GM23338 (cell line): Measurements from ENCODE around the gene NLGN3. TPM values are rescaled to one million over a fixed set of nuclear protein-coding genes. Genes with fewer than 3 reads are reported as not detected.

ENCODE experiments used
- ATAC-seq: fragments of 200-7000 bp; cut with Tn5 transposase; 3 replicates; pipeline ENCODE4 v1.9.1; 2020
- DNase-seq: peaks from one replicate; pipeline ENCODE4 v3.0.0-alpha.2; 2015; ENCODE audit warnings: low spot score
- H2AFZ ChIP-seq: fragments of 200-600 bp; sonication (generic); 2 replicates; pipeline ENCODE4 v1.8.0; 2016; ENCODE audit warnings: antibody characterized with exemption, mild to moderate bottlenecking, moderate library complexity
- H3F3A ChIP-seq: fragments of 200-600 bp; sonication (generic); replicated peaks from 2 replicates; pipeline ENCODE4 v1.8.0; 2017; ENCODE audit warnings: antibody characterized with exemption, mixed run types, low read depth
- H3K27ac ChIP-seq: fragments of 200-600 bp; sonication (generic); 2 replicates; pipeline ENCODE4 v1.6.1; 2016; ENCODE audit warnings: low read depth
- H3K27me3 ChIP-seq: fragments of 200-600 bp; sonication (generic); 2 replicates; pipeline ENCODE4 v1.8.0; 2016; ENCODE audit warnings: mild to moderate bottlenecking, mixed run types, moderate library complexity; ENCODE audit not compliant: insufficient read depth
- H3K36me3 ChIP-seq: fragments of 200-600 bp; sonication (generic); 2 replicates; pipeline ENCODE4 v1.8.0; 2016; ENCODE audit warnings: mild to moderate bottlenecking; ENCODE audit not compliant: insufficient read depth
- H3K4me1 ChIP-seq: fragments of 200-600 bp; sonication (generic); 2 replicates; pipeline ENCODE4 v1.8.0; 2016; ENCODE audit warnings: mild to moderate bottlenecking, moderate library complexity; ENCODE audit not compliant: insufficient read depth
- H3K4me2 ChIP-seq: fragments of 200-600 bp; sonication (generic); 2 replicates; pipeline ENCODE4 v1.7.1; 2017; ENCODE audit warnings: mixed run types
- H3K4me3 ChIP-seq: fragments of 200-600 bp; sonication (generic); 2 replicates; pipeline ENCODE4 v1.6.1; 2016; ENCODE audit warnings: mixed run types
- H3K79me2 ChIP-seq: fragments of 200-600 bp; sonication (generic); replicated peaks from 2 replicates; pipeline ENCODE4 v1.8.0; 2017; ENCODE audit warnings: mild to moderate bottlenecking; ENCODE audit not compliant: insufficient read depth
- H3K9me2 ChIP-seq: fragments of 200-600 bp; sonication (generic); 2 replicates; pipeline ENCODE4 v1.8.0; 2017; ENCODE audit not compliant: insufficient read depth
- H4K20me1 ChIP-seq: fragments of 200-600 bp; sonication (generic); replicated peaks from 2 replicates; pipeline ENCODE4 v1.8.0; 2017; ENCODE audit warnings: mild to moderate bottlenecking; ENCODE audit not compliant: insufficient read depth
- H3K27ac Mint-ChIP-seq: 2 replicates; pipeline ENCODE4 v1.8.0; 2020; ENCODE audit warnings: inconsistent platforms, mild to moderate bottlenecking, moderate library complexity, mixed read lengths
- H3K27me3 Mint-ChIP-seq: 3 replicates; pipeline ENCODE4 v1.8.0; 2022; ENCODE audit warnings: low read depth, mild to moderate bottlenecking, moderate library complexity, mixed read lengths, inconsistent platforms; ENCODE audit not compliant: insufficient read depth, poor library complexity
- H3K36me3 Mint-ChIP-seq: 3 replicates; pipeline ENCODE4 v1.8.0; 2021; ENCODE audit warnings: low read depth, mild to moderate bottlenecking, inconsistent platforms, moderate library complexity, mixed read lengths
- H3K4me1 Mint-ChIP-seq: 3 replicates; pipeline ENCODE4 v1.8.0; 2020; ENCODE audit warnings: mild to moderate bottlenecking, inconsistent platforms, mixed read lengths
- H3K4me3 Mint-ChIP-seq: 3 replicates; pipeline ENCODE4 v1.8.0; 2021; ENCODE audit warnings: moderate library complexity, mild to moderate bottlenecking, inconsistent platforms, mixed read lengths
- H3K9me3 Mint-ChIP-seq: 3 replicates; pipeline ENCODE4 v1.8.0; 2020; ENCODE audit warnings: moderate library complexity, mild to moderate bottlenecking, inconsistent platforms, mixed read lengths
- ETS1 ChIP-seq: IDR thresholded peaks from 2 replicates; pipeline ENCODE4 v1.6.1; 2016; ENCODE audit warnings: antibody characterized with exemption
- POLR2AphosphoS5 ChIP-seq: IDR thresholded peaks from 2 replicates; pipeline ENCODE4 v1.6.1; 2016; ENCODE audit warnings: antibody characterized with exemption, low read depth
- STAT1 ChIP-seq: IDR thresholded peaks from one replicate; pipeline ENCODE4 v1.6.1; 2016; ENCODE audit warnings: antibody characterized with exemption; ENCODE audit not compliant: unreplicated experiment
- ZNF114 ChIP-seq: fragments of 250-450 bp; sonication (Bioruptor Pico); IDR thresholded peaks from 2 replicates; pipeline ENCODE4 v1.5.0; 2020; ENCODE audit warnings: mild to moderate bottlenecking, moderate library complexity
- polyA plus RNA-seq: library from polyadenylated mRNA; unstranded; fragments of >200 nt; fragmentation: Nextera tagmentation; extraction: Ambion mirVana; gene quantifications from 2 replicates; pipeline ENCODE4 v1.2.1, GENCODE V29; 2016
- total RNA-seq: library from RNA; depleted of rRNA; stranded (reverse); fragments of >200 nt; shearing (Covaris generic); gene quantifications from 2 replicates; pipeline ENCODE4 v1.2.3, GENCODE V29; 2014
- TF ChIP-seq, protein P1 (sequence below): IDR thresholded peaks from one replicate; pipeline ENCODE4 v1.6.1; 2018; ENCODE audit warnings: antibody characterized with exemption; ENCODE audit not compliant: unreplicated experiment
- TF ChIP-seq, protein P2 (sequence below): fragments of 250-450 bp; sonication (Bioruptor Pico); IDR thresholded peaks from 2 replicates; pipeline ENCODE4 v1.5.0; 2020; ENCODE audit warnings: mild to moderate bottlenecking, moderate library complexity
- TF ChIP-seq, protein P3 (sequence below), 2 experiments: fragments of 200-600 bp in 1 of 2; sonication (generic) in 1 of 2; conservative IDR thresholded peaks; 2 replicates each; pipeline versions ENCODE4 v1.5.1 to v1.6.1; 2016 to 2017; ENCODE audit warnings: antibody characterized with exemption in 2 of 2, low read depth in 2 of 2, mild to moderate bottlenecking in 2 of 2, moderate library complexity in 1 of 2

NLGN3 gene
- total and polyA plus RNA-seq, 2 experiments from 2014 or later = 4.5 to 17.2 TPM

DNA sequence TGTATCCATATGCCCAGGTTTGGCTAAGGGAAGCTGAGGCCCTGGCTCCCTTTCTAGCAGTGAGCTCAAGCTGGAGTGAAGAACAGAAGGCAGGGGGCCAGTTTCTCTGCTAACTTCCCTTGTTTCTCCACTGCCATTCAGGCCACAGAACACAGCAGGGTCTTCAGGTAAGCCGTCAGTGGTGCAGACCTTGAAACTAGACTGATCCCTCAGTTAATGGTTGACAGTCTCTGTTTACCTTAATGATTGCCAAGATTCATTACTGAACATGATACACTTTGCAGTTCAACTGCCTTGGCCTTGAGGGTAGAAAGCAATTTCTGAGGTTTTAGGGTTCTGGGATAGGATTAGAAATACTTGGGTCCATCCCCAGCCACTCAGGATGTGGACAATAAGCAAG, 69.5 kb downstream of the NLGN3 start (continued):
- TF ChIP-seq STAT1 (no peak), ETS1 (no peak), ZNF114 (CRISPR knock-in tag) (no peak)
- TF ChIP-seq, protein P1, sequence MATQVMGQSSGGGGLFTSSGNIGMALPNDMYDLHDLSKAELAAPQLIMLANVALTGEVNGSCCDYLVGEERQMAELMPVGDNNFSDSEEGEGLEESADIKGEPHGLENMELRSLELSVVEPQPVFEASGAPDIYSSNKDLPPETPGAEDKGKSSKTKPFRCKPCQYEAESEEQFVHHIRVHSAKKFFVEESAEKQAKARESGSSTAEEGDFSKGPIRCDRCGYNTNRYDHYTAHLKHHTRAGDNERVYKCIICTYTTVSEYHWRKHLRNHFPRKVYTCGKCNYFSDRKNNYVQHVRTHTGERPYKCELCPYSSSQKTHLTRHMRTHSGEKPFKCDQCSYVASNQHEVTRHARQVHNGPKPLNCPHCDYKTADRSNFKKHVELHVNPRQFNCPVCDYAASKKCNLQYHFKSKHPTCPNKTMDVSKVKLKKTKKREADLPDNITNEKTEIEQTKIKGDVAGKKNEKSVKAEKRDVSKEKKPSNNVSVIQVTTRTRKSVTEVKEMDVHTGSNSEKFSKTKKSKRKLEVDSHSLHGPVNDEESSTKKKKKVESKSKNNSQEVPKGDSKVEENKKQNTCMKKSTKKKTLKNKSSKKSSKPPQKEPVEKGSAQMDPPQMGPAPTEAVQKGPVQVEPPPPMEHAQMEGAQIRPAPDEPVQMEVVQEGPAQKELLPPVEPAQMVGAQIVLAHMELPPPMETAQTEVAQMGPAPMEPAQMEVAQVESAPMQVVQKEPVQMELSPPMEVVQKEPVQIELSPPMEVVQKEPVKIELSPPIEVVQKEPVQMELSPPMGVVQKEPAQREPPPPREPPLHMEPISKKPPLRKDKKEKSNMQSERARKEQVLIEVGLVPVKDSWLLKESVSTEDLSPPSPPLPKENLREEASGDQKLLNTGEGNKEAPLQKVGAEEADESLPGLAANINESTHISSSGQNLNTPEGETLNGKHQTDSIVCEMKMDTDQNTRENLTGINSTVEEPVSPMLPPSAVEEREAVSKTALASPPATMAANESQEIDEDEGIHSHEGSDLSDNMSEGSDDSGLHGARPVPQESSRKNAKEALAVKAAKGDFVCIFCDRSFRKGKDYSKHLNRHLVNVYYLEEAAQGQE = no peak

- peaks cover 28% of the 10 kb centered on the region for H3K4me1 Mint-ChIP-seq
- no peak overlapping the region for H3K27ac Mint-ChIP-seq
- H3K9me2 ChIP-seq = no peaks in the 10 kb centered on the region
- H3K4me3 ChIP-seq = no peak overlapping the region
- H3F3A ChIP-seq = no peaks in the 10 kb centered on the region
- no peaks in the 10 kb centered on the region for H3K27me3 ChIP-seq
- no peak overlapping the region for H3K4me3 Mint-ChIP-seq
- H3K27ac ChIP-seq = no peak overlapping the region
- peaks cover 7% of the 10 kb centered on the region; the same call in 1 of the 2 replicates for H3K4me1 ChIP-seq
- no peak for DNase-seq
- ATAC-seq = no peak
- no peaks in the 10 kb centered on the region for H3K36me3 Mint-ChIP-seq
- no peaks in the 10 kb centered on the region for H3K79me2 ChIP-seq
- no peak overlapping the region for H3K4me2 ChIP-seq
- no peak overlapping the region for H2AFZ ChIP-seq
- H3K9me3 Mint-ChIP-seq = no peaks in the 10 kb centered on the region; the same call in 2 of the 3 replicates
- H3K27me3 Mint-ChIP-seq = peaks cover 1% of the 10 kb centered on the region
- H4K20me1 ChIP-seq = no peaks in the 10 kb centered on the region
- no peaks in the 10 kb centered on the region for H3K36me3 ChIP-seq
- TF ChIP-seq, protein P2, sequence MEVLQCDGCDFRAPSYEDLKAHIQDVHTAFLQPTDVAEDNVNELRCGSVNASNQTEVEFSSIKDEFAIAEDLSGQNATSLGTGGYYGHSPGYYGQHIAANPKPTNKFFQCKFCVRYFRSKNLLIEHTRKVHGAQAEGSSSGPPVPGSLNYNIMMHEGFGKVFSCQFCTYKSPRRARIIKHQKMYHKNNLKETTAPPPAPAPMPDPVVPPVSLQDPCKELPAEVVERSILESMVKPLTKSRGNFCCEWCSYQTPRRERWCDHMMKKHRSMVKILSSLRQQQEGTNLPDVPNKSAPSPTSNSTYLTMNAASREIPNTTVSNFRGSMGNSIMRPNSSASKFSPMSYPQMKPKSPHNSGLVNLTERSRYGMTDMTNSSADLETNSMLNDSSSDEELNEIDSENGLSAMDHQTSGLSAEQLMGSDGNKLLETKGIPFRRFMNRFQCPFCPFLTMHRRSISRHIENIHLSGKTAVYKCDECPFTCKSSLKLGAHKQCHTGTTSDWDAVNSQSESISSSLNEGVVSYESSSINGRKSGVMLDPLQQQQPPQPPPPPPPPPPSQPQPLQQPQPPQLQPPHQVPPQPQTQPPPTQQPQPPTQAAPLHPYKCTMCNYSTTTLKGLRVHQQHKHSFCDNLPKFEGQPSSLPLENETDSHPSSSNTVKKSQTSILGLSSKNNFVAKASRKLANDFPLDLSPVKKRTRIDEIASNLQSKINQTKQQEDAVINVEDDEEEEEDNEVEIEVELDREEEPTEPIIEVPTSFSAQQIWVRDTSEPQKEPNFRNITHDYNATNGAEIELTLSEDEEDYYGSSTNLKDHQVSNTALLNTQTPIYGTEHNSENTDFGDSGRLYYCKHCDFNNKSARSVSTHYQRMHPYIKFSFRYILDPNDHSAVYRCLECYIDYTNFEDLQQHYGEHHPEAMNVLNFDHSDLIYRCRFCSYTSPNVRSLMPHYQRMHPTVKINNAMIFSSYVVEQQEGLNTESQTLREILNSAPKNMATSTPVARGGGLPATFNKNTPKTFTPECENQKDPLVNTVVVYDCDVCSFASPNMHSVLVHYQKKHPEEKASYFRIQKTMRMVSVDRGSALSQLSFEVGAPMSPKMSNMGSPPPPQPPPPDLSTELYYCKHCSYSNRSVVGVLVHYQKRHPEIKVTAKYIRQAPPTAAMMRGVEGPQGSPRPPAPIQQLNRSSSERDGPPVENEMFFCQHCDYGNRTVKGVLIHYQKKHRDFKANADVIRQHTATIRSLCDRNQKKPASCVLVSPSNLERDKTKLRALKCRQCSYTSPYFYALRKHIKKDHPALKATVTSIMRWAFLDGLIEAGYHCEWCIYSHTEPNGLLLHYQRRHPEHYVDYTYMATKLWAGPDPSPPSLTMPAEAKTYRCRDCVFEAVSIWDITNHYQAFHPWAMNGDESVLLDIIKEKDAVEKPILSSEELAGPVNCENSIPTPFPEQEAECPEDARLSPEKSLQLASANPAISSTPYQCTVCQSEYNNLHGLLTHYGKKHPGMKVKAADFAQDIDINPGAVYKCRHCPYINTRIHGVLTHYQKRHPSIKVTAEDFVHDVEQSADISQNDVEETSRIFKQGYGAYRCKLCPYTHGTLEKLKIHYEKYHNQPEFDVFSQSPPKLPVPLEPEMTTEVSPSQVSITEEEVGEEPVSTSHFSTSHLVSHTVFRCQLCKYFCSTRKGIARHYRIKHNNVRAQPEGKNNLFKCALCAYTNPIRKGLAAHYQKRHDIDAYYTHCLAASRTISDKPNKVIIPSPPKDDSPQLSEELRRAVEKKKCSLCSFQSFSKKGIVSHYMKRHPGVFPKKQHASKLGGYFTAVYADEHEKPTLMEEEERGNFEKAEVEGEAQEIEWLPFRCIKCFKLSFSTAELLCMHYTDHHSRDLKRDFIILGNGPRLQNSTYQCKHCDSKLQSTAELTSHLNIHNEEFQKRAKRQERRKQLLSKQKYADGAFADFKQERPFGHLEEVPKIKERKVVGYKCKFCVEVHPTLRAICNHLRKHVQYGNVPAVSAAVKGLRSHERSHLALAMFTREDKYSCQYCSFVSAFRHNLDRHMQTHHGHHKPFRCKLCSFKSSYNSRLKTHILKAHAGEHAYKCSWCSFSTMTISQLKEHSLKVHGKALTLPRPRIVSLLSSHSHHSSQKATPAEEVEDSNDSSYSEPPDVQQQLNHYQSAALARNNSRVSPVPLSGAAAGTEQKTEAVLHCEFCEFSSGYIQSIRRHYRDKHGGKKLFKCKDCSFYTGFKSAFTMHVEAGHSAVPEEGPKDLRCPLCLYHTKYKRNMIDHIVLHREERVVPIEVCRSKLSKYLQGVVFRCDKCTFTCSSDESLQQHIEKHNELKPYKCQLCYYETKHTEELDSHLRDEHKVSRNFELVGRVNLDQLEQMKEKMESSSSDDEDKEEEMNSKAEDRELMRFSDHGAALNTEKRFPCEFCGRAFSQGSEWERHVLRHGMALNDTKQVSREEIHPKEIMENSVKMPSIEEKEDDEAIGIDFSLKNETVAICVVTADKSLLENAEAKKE (CRISPR knock-in tag) = no peak
- TF ChIP-seq, protein P3, sequence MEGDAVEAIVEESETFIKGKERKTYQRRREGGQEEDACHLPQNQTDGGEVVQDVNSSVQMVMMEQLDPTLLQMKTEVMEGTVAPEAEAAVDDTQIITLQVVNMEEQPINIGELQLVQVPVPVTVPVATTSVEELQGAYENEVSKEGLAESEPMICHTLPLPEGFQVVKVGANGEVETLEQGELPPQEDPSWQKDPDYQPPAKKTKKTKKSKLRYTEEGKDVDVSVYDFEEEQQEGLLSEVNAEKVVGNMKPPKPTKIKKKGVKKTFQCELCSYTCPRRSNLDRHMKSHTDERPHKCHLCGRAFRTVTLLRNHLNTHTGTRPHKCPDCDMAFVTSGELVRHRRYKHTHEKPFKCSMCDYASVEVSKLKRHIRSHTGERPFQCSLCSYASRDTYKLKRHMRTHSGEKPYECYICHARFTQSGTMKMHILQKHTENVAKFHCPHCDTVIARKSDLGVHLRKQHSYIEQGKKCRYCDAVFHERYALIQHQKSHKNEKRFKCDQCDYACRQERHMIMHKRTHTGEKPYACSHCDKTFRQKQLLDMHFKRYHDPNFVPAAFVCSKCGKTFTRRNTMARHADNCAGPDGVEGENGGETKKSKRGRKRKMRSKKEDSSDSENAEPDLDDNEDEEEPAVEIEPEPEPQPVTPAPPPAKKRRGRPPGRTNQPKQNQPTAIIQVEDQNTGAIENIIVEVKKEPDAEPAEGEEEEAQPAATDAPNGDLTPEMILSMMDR (conservative IDR thresholded peaks at IDR 0.05; ENCODE audit: low read depth in 2 of 2) = no peak
- TF ChIP-seq STAT1 (no peak), POLR2AphosphoS5 (no peak)
- TF ChIP-seq, protein P1 = no peak
Measured at GRCh38 chrX:71214604-71215337, 70.1 kb downstream of the NLGN3 start.
